Midbrain (tissue), 1 donor: ENCODE data around the gene DHX16.

Source experiments
- DNase-seq: peaks from one replicate; lab custom pipeline; 2025; lab: John Stamatoyannopoulos, UW

DHX16 gene

GRCh38 chr6:30691208-30691847 lies 18.5 kb upstream of the DHX16 start:
- DNase-seq: no peak

GRCh38 chr6:30690403-30691207 lies 17.8 kb upstream of the DHX16 start, which contains the start of gene NRM:
Gene NRM, minus strand, starts transcription at chr6:30690984. Its CDS starts 10 bp downstream, at chr6:30690974.
- DNase-seq: peak; percentile 83

GRCh38 chr6:30689985-30690384 lies 17.2 kb upstream of the DHX16 start:
- DNase-seq: no peak

GRCh38 chr6:30689022-30689865 lies 16.4 kb upstream of the DHX16 start:
- no peak for DNase-seq

- no peak for DNase-seq
Observed at GRCh38 chr6:30688569-30688968, 15.8 kb upstream of the DHX16 start.

GRCh38 chr6:30687659-30688431 lies 15.0 kb upstream of the DHX16 start:
- no peak for DNase-seq

GRCh38 chr6:30686908-30687658 lies 14.3 kb upstream of the DHX16 start:
- DNase-seq: peak; percentile 38

GRCh38 chr6:30686009-30686907 lies 13.5 kb upstream of the DHX16 start, which contains the start of gene PPP1R18:
Gene PPP1R18, minus strand, starts transcription at chr6:30686645. Its CDS starts 627 bp downstream, at chr6:30686018.
- DNase-seq: peak; percentile 32

GRCh38 chr6:30685157-30686008 lies 12.6 kb upstream of the DHX16 start:
- no peak for DNase-seq

GRCh38 chr6:30684386-30685156 lies 11.8 kb upstream of the DHX16 start:
- peak; percentile 19 for DNase-seq

- DNase-seq: no peak
Observed at GRCh38 chr6:30683980-30684338, 11.2 kb upstream of the DHX16 start.

- no peak for DNase-seq
Observed at GRCh38 chr6:30683183-30683979, 10.6 kb upstream of the DHX16 start.

- peak; percentile 17 for DNase-seq
Observed at GRCh38 chr6:30682143-30683117, 9.6 kb upstream of the DHX16 start.

GRCh38 chr6:30681766-30682142 lies 8.9 kb upstream of the DHX16 start:
- DNase-seq: no peak

GRCh38 chr6:30679765-30680535 lies 7.1 kb upstream of the DHX16 start:
- no peak for DNase-seq
